A673 (cell line): Measurements from ENCODE around the gene CPED1. TPM values are rescaled to one million over a fixed set of nuclear protein-coding genes. Genes with fewer than 3 reads are reported as not detected.
"Not testable (repeated sequence)": the region's sequence is repeated elsewhere in the genome, so short reads cannot be mapped to it uniquely, and the experiment has no call there.

Experiments used
- BruUV-seq: library from RNA; stranded (reverse); fragments of 400-500 nt; replicated peaks from 2 replicates; lab custom pipeline; 2021; lab: Mats Ljungman, UMichigan
- CTCF ChIA-PET: fragments of 300-600 bp; sonication (Branson Sonifier 250); formaldehyde crosslinking; loops from one replicate; lab custom pipeline; 2022; ENCODE audit warnings: antibody characterized with exemption; lab: Charles Lee
- POLR2A ChIA-PET: fragments of 300-600 bp; sonication (Branson Sonifier 250); formaldehyde crosslinking; loops from one replicate; lab custom pipeline; 2022; ENCODE audit warnings: antibody characterized with exemption; ENCODE audit not compliant: low non-redundant PET; lab: Charles Lee
- DNase-seq: peaks from one replicate; pipeline ENCODE4 v3.0.0-alpha.2; 2015; ENCODE audit warnings: low spot score
- H3K27ac ChIP-seq: fragments of 200-600 bp; sonication (generic); 2 replicates; pipeline ENCODE4 v1.5.1; 2016; ENCODE audit warnings: mixed run types, low read depth, mild to moderate bottlenecking, mixed read lengths, antibody characterized with exemption, low read length; ENCODE audit not compliant: poor library complexity, severe bottlenecking
- H3K27me3 ChIP-seq: fragments of 200-600 bp; sonication (generic); replicated peaks from 2 replicates; pipeline ENCODE4 v1.6.1; 2017; ENCODE audit warnings: mixed run types, low read depth, mild to moderate bottlenecking, mixed read lengths, antibody characterized with exemption, low read length; ENCODE audit not compliant: insufficient read depth, poor library complexity
- H3K36me3 ChIP-seq: fragments of 200-600 bp; sonication (generic); 2 replicates; pipeline ENCODE4 v1.6.1; 2016; ENCODE audit warnings: mixed run types, mild to moderate bottlenecking, mixed read lengths, antibody characterized with exemption, low read length; ENCODE audit not compliant: insufficient read depth, poor library complexity, severe bottlenecking
- H3K4me1 ChIP-seq: fragments of 200-600 bp; sonication (generic); 2 replicates; pipeline ENCODE4 v1.6.1; 2017; ENCODE audit warnings: mixed run types, mild to moderate bottlenecking, mixed read lengths, antibody characterized with exemption, low read length; ENCODE audit not compliant: insufficient read depth, poor library complexity, severe bottlenecking
- H3K4me3 ChIP-seq: fragments of 200-600 bp; sonication (generic); 2 replicates; pipeline ENCODE4 v1.5.1; 2016; ENCODE audit warnings: low read depth, mixed run types, mild to moderate bottlenecking, mixed read lengths, low read length; ENCODE audit not compliant: poor library complexity, severe bottlenecking
- H3K9me3 ChIP-seq: fragments of 200-600 bp; sonication (generic); 2 replicates; pipeline ENCODE4 v1.6.1; 2016; ENCODE audit warnings: mixed run types, low read depth, mild to moderate bottlenecking, mixed read lengths, antibody characterized with exemption, low read length; ENCODE audit not compliant: poor library complexity, severe bottlenecking
- EZH2 ChIP-seq: fragments of 200-600 bp; sonication (generic); IDR thresholded peaks from 2 replicates; pipeline ENCODE4 v1.6.1; 2017; ENCODE audit warnings: borderline replicate concordance, low read depth, mild to moderate bottlenecking, mixed read lengths, antibody characterized with exemption, low read length; ENCODE audit not compliant: poor library complexity, severe bottlenecking
- intact Hi-C: fragments of 100-400 bp; cut with micrococcal nuclease; formaldehyde crosslinking; loops from one replicate; pipeline ENCODE4 v1.10.0; 2022; ENCODE audit not compliant: unreplicated experiment
- total RNA-seq: library from RNA; stranded (reverse); gene quantifications from 2 replicates; pipeline ENCODE4 v1.2.3, GENCODE V29; 2021
- TF ChIP-seq, protein P1 (sequence below): fragments of 300-800, 200-600 bp; sonication (generic); conservative IDR thresholded peaks from 2 replicates; pipeline ENCODE4 v1.5.1; 2017; ENCODE audit warnings: low read depth, mild to moderate bottlenecking, antibody characterized with exemption, low read length, moderate library complexity, mixed read lengths

Gene CPED1
- total RNA-seq, 1 experiment from 2014 or later: 0.15 TPM

GRCh38 chr7:121235201-121235600 lies 246.7 kb downstream of the CPED1 start:
- H3K27ac ChIP-seq: no peak overlapping the region
- H3K4me3 ChIP-seq: no peak overlapping the region
- no peaks in the 10 kb centered on the region for H3K4me1 ChIP-seq
- no peak for DNase-seq
- H3K9me3 ChIP-seq: no peaks in the 10 kb centered on the region
- CTCF ChIA-PET: no interaction called here
- intact Hi-C loops: no loop called here
- H3K27me3 ChIP-seq: no peaks in the 10 kb centered on the region
- no peaks in the 10 kb centered on the region for H3K36me3 ChIP-seq
- POLR2A ChIA-PET: no interaction called here
- BruUV-seq: no TSS peak
- TF ChIP-seq, protein P1, sequence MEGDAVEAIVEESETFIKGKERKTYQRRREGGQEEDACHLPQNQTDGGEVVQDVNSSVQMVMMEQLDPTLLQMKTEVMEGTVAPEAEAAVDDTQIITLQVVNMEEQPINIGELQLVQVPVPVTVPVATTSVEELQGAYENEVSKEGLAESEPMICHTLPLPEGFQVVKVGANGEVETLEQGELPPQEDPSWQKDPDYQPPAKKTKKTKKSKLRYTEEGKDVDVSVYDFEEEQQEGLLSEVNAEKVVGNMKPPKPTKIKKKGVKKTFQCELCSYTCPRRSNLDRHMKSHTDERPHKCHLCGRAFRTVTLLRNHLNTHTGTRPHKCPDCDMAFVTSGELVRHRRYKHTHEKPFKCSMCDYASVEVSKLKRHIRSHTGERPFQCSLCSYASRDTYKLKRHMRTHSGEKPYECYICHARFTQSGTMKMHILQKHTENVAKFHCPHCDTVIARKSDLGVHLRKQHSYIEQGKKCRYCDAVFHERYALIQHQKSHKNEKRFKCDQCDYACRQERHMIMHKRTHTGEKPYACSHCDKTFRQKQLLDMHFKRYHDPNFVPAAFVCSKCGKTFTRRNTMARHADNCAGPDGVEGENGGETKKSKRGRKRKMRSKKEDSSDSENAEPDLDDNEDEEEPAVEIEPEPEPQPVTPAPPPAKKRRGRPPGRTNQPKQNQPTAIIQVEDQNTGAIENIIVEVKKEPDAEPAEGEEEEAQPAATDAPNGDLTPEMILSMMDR: no peak
- no peak for TF ChIP-seq EZH2

DNA sequence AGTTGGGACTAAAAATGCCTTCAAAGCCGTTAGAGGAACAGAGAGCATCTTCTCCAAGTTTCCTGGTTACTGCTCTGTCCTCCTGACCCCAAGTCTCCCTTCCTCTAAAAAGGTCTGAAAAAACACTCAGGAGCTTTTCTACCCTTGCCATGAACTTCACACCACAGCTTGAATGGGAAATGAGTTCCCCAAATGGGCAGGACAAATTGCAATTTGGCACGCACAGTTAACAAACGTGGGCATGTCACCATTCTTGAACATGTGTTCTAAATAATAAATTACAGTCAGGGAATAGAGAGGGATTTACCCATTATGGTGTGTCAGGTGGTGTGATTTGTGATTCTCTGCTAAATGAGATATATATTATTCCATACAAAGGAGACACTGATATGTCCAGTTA lies 249.1 kb downstream of the CPED1 start:
- DNase-seq: no peak
- no peaks in the 10 kb centered on the region for H3K36me3 ChIP-seq
- H3K4me3 ChIP-seq: no peak overlapping the region
- H3K27ac ChIP-seq: no peak overlapping the region
- H3K27me3 ChIP-seq: no peaks in the 10 kb centered on the region
- CTCF ChIA-PET: no interaction called here
- POLR2A ChIA-PET: no interaction called here
- no peaks in the 10 kb centered on the region for H3K9me3 ChIP-seq
- no TSS peak for BruUV-seq
- no peak for TF ChIP-seq EZH2
- TF ChIP-seq, protein P1: no peak
- intact Hi-C loops: no loop called here
- no peaks in the 10 kb centered on the region for H3K4me1 ChIP-seq

DNA sequence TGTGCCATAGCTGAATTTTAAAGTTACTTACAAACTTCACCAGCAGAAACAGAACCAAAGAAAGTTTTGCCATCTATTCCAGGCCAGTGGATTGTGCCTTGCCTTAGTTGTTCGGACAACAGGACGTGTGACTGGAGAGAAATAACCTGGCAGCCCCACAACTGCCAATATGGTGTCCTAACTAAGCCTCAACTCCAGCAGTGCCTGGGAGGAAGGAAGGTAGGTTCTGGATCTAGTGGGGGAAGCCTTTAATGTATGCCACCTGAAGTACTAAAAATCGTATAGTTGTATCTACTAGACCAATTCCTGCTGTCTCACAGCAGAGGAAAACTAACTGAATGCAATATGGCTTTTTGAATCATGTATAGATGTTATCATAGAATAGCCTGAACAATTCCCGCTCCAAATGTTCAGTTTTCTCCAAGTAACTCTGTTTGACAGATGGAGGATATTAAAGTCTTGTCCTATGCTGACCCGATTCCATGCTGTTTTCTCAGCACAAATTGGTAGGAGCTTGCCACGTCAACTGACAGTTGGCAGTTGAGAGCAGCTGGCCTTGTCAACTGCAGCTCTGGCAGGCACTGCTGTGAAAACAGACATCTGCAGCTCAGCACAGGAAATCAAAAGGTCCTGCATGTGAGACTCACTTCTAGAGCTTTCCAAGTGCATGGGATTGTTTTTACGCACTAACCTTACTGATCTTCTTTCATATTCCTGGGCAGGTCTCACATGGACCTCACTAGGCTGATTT lies 255.8 kb downstream of the CPED1 start:
- DNase-seq: no peak

GRCh38 chr7:121251367-121251766 lies 262.9 kb downstream of the CPED1 start:
- H3K36me3 ChIP-seq, CTCF ChIA-PET, H3K27me3 ChIP-seq, POLR2A ChIA-PET, H3K4me3 ChIP-seq, H3K9me3 ChIP-seq, H3K4me1 ChIP-seq, intact Hi-C loops, DNase-seq, H3K27ac ChIP-seq, BruUV-seq: not testable (repeated sequence)

More for the DNA sequence above, 255.8 kb downstream of the CPED1 start:
- H3K4me1 ChIP-seq: no peaks in the 10 kb centered on the region
- CTCF ChIA-PET: no interaction called here
- intact Hi-C loops: no loop called here
- no TSS peak for BruUV-seq
- POLR2A ChIA-PET: no interaction called here
- no peaks in the 10 kb centered on the region for H3K36me3 ChIP-seq
- no peak overlapping the region for H3K4me3 ChIP-seq
- TF ChIP-seq EZH2: no peak
- TF ChIP-seq, protein P1: no peak
- no peaks in the 10 kb centered on the region for H3K27me3 ChIP-seq
- no peaks in the 10 kb centered on the region for H3K9me3 ChIP-seq
- no peak overlapping the region for H3K27ac ChIP-seq

DNA sequence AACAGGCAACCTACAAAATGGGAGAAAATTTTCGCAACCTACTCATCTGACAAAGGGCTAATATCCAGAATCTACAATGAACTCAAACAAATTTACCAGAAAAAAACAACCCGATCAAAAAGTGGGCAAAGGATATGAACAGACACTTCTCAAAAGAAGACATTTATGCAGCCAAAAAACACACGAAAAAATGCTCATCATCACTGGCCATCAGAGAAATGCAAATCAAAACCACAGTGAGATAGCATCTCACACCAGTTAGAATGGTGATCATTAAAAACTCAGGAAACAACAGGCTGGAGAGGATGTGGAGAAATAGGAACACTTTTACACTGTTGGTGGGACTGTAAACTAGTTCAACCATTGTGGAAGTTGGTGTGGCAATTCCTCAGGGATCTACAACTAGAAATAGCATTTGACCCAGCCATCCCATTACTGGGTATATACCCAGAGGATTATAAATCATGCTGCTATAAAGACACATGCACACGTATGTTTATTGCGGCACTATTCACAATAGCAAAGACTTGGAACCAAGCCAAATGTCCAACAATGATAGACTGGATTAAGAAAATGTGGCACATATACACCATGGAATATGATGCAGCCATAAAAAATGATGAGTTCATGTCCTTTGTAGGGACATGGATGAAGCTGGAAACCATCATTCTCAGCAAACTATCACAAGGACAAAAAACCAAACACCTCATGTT lies 264.2 kb downstream of the CPED1 start:
- H3K27ac ChIP-seq, H3K27me3 ChIP-seq, H3K9me3 ChIP-seq, BruUV-seq, CTCF ChIA-PET, POLR2A ChIA-PET, H3K4me1 ChIP-seq, H3K36me3 ChIP-seq, DNase-seq, H3K4me3 ChIP-seq, intact Hi-C loops: not testable (repeated sequence)
